Measurements from ENCODE around the gene TRAF3.

Gene TRAF3

DNA sequence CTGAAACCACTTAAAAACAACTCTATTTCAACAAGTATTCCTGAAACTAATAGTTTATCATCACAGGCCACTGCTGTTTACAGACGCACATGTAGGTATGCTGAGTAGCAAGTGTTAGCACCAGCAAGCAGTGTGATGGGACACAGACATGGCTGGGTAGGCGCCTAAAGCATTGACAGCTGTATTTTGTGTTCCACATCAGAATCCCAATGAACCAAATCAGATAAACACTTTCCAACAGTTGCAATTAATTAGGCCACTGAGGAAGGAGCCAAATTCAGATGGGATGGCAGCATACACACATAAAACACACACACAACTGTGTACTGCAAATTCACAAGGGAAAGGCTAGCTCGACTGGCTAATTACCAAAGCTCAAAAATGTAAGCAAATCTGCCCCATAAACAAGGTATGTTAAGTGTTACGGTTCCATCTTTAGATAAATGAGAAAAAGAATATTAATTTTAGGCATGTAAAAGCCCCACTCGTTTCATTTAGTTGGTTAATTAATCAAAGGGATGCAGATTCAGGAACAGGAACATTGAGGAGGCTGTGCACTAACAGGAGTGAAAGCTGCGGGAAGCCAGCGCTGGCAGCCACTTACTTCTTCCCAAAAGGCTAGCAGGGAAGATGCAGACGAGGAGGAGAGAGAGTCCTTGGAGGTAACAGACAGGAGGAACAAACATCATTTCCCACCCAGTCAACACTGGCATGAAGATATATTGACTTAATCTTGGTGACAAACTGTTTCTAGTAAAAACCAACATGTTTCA is 178.6 kb downstream of the TRAF3 start:
- DNase-seq (ENCODE audit: low read depth in 2 of 2) = no peak

GRCh38 chr14:102957222-102957621 is 180.0 kb downstream of the TRAF3 start:
- no peak for DNase-seq (ENCODE audit: low read depth in 2 of 2)

DNA sequence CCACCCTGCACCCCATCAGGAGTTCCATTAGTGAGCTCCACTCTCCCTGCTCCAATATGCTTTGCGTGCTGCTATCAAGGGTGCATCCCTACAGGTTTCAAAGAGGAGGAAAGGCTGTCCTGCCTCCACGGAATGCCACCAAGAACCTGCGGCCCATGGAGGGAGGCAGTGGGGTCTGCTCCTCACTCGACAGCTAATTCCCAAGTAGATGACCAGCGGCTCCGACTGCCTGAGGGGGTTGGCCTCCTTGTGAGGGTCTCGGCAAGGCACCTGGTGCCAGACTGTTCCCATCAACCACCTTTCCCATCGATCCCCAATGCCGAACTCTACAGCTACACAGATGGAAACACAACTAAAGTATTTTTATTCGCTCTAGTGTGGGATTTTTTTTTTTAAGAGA is 181.2 kb downstream of the TRAF3 start:
- no peak for DNase-seq (ENCODE audit: low read depth in 2 of 2)

All from stimulated activated CD8-positive, alpha-beta memory T cell treated with anti-CD3 and anti-CD28 coated beads, Interleukin-2, amount 100 ng/mL, for 48 hours (primary cell).